Epithelial cell of proximal tubule (primary cell): ENCODE results near the gene ENOX1. TPM values are rescaled to one million over a fixed set of nuclear protein-coding genes. Genes with fewer than 3 reads are reported as not detected.

Experiments
- DNase-seq: peaks from one replicate; pipeline ENCODE4 v3.0.0-alpha.2; 2011; ENCODE audit warnings: low read depth
- H3K4me3 ChIP-seq: 2 replicates; pipeline ENCODE4 v1.5.1; 2011; ENCODE audit warnings: low read depth, mild to moderate bottlenecking, low read length
- CTCF ChIP-seq: conservative IDR thresholded peaks from 2 replicates; pipeline ENCODE4 v1.5.1; 2012; ENCODE audit warnings: low read depth, mild to moderate bottlenecking, low read length
- total RNA-seq: library from RNA; depleted of rRNA; stranded (reverse); fragments of >200 nt; gene quantifications from 2 replicates; pipeline ENCODE4 v1.2.3, GENCODE V29; 2015

ENOX1 gene
- total RNA-seq, 1 donor from 2014 or later: 0.17 TPM

GRCh38 chr13:43328907-43329306 is 457.9 kb downstream of the ENOX1 start:
- no peak for DNase-seq
- TF ChIP-seq CTCF: no peak
- H3K4me3 ChIP-seq: no peak overlapping the region

- H3K4me3 ChIP-seq: no peak overlapping the region
- DNase-seq: no peak
- no peak for TF ChIP-seq CTCF
Measured at GRCh38 chr13:43326100-43326499, 460.7 kb downstream of the ENOX1 start.

- DNase-seq: no peak
- TF ChIP-seq CTCF: no peak
- H3K4me3 ChIP-seq: no peak overlapping the region
Measured at GRCh38 chr13:43325636-43326035, 461.1 kb downstream of the ENOX1 start.

GRCh38 chr13:43324129-43324528 is 462.6 kb downstream of the ENOX1 start:
- TF ChIP-seq CTCF: no peak
- no peak for DNase-seq
- no peak overlapping the region for H3K4me3 ChIP-seq

GRCh38 chr13:43319617-43320444 is 466.9 kb downstream of the ENOX1 start:
- TF ChIP-seq CTCF: no peak
- DNase-seq: no peak
- H3K4me3 ChIP-seq: no peak overlapping the region

GRCh38 chr13:43316946-43317353 is 469.8 kb downstream of the ENOX1 start:
- DNase-seq: no peak
- H3K4me3 ChIP-seq: no peak overlapping the region
- no peak for TF ChIP-seq CTCF

GRCh38 chr13:43316281-43316680 is 470.5 kb downstream of the ENOX1 start:
- TF ChIP-seq CTCF: no peak
- no peak overlapping the region for H3K4me3 ChIP-seq
- DNase-seq: no peak
